Nephron (organoid): Measurements from ENCODE around the gene ABR.

Experiments used
- H3K27ac Mint-ChIP-seq, 3 experiments: 2 replicates each; pipeline ENCODE4 v1.8.0; 2020; ENCODE audit warnings: mixed read lengths in 3 of 3, mild to moderate bottlenecking in 2 of 3, moderate library complexity in 1 of 3
- H3K27me3 Mint-ChIP-seq: 2 replicates; pipeline ENCODE4 v1.8.0; 2021; ENCODE audit warnings: low read depth, mild to moderate bottlenecking, moderate library complexity, mixed read lengths
- H3K36me3 Mint-ChIP-seq: 2 replicates; pipeline ENCODE4 v1.8.0; 2020; ENCODE audit warnings: low read depth, mixed read lengths
- H3K4me1 Mint-ChIP-seq: 2 replicates; pipeline ENCODE4 v1.8.0; 2020; ENCODE audit warnings: mixed read lengths
- H3K4me3 Mint-ChIP-seq, 3 experiments: 2 replicates each; pipeline ENCODE4 v1.8.0; 2020; ENCODE audit warnings: mild to moderate bottlenecking in 3 of 3, mixed read lengths in 3 of 3, moderate library complexity in 2 of 3
- H3K9me3 Mint-ChIP-seq: 2 replicates; pipeline ENCODE4 v1.8.0; 2020; ENCODE audit warnings: mixed read lengths
- TF ChIP-seq, protein P1 (sequence below), 3 experiments: fragments of 200-600 bp; sonication (generic); IDR thresholded peaks; one replicate each; pipeline ENCODE4 v1.5.0; 2021; ENCODE audit warnings: antibody characterized with exemption in 3 of 3; ENCODE audit not compliant: unreplicated experiment in 3 of 3

Gene ABR

GRCh38 chr17:980406-981291 is 199.1 kb downstream of the ABR start:
- peaks cover 32% of the 10 kb centered on the region for H3K4me1 Mint-ChIP-seq
- no peaks in the 10 kb centered on the region for H3K36me3 Mint-ChIP-seq
- no peaks in the 10 kb centered on the region for H3K9me3 Mint-ChIP-seq
- H3K27ac Mint-ChIP-seq: peak overlapping the region; percentile 63 to 80 (median 75)
- H3K27me3 Mint-ChIP-seq: peaks cover 3% of the 10 kb centered on the region
- peak overlapping the region; percentile 89 to 96 (median 94) for H3K4me3 Mint-ChIP-seq
- TF ChIP-seq, protein P1, sequence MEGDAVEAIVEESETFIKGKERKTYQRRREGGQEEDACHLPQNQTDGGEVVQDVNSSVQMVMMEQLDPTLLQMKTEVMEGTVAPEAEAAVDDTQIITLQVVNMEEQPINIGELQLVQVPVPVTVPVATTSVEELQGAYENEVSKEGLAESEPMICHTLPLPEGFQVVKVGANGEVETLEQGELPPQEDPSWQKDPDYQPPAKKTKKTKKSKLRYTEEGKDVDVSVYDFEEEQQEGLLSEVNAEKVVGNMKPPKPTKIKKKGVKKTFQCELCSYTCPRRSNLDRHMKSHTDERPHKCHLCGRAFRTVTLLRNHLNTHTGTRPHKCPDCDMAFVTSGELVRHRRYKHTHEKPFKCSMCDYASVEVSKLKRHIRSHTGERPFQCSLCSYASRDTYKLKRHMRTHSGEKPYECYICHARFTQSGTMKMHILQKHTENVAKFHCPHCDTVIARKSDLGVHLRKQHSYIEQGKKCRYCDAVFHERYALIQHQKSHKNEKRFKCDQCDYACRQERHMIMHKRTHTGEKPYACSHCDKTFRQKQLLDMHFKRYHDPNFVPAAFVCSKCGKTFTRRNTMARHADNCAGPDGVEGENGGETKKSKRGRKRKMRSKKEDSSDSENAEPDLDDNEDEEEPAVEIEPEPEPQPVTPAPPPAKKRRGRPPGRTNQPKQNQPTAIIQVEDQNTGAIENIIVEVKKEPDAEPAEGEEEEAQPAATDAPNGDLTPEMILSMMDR (IDR thresholded peaks at IDR 0.05; ENCODE audit: unreplicated experiment in 3 of 3): peak; percentile 70 to 73 (median 71)

DNA sequence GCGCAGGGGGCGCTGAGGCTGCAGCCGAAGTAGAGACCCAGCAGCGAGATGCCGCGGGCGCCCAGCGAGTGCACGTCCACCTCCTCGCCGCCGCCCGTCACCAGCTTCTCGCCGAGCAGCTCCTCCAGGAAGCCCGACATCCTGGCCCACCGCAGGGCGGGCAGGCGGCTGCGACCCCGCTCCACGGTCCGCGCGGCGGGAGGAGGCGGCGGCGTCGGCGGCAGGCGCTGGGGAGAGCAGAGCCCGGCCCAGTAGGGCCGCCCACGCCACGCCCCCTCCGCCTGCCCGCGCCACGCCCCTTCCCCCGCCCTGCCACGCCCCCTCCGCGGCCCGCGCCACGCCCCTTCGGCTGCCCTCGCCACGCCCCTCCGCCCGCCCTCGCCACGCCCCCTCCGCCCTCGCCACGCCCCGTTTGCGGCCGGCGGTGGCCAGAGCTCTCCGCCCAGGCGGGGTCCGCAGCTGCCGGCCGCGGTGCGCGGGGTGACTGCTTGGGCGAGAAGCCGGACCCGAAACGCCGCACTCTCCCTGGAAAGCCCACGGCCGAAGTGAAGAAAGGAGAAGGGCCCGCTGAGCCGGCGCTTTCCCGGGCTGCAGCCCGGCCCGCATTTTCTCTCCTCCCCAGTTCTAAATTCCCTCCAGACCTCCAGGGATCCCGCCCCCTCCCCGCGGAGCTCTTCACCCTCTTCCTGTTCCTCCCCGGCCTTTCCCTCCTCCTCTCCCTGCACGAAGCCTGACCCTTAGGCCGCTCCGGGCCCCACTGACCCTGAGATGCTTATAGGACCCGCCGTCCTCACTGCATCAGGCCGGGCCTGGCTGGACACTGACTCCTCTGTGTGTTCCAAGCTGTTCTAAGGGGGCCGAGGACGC is 200.0 kb downstream of the ABR start, which contains the start of gene NXN:
TSS of gene NXN (minus strand) at position 238 of the 867 bp plus-strand sequence.
- H3K4me3 Mint-ChIP-seq: peak within 1 kb of the TSS; percentile 89 to 96 (median 94)
- H3K36me3 Mint-ChIP-seq: no peaks in the 10 kb centered on the region
- peaks cover 39% of the 10 kb centered on the region for H3K4me1 Mint-ChIP-seq
- TF ChIP-seq, protein P1 (IDR thresholded peaks at IDR 0.05; ENCODE audit: unreplicated experiment in 3 of 3): peak in 1 of 3 experiments; percentile 20
- H3K27me3 Mint-ChIP-seq: no peaks in the 10 kb centered on the region
- no peaks in the 10 kb centered on the region for H3K9me3 Mint-ChIP-seq
- H3K27ac Mint-ChIP-seq: peak within 1 kb of the TSS; percentile 63 to 80 (median 75)

GRCh38 chr17:979212-979538 is 200.6 kb downstream of the ABR start:
- Mint-ChIP-seq H3K36me3 (no peaks in the 10 kb centered on the region), H3K9me3 (no peaks in the 10 kb centered on the region), H3K27me3 (no peaks in the 10 kb centered on the region), H3K27ac (no peak overlapping the region), H3K4me3 (peak overlapping the region in 2 of 3 experiments; percentile 30 to 61), H3K4me1 (peaks cover 44% of the 10 kb centered on the region)
- TF ChIP-seq, protein P1 (IDR thresholded peaks at IDR 0.05; ENCODE audit: unreplicated experiment in 3 of 3): no peak

- TF ChIP-seq, protein P1 (IDR thresholded peaks at IDR 0.05; ENCODE audit: unreplicated experiment in 3 of 3): no peak
- Mint-ChIP-seq H3K4me3 (peak overlapping the region; percentile 85 to 100 (median 96)), H3K4me1 (peaks cover 45% of the 10 kb centered on the region), H3K36me3 (peaks cover 2% of the 10 kb centered on the region), H3K27me3 (no peaks in the 10 kb centered on the region), H3K27ac (peak overlapping the region; percentile 76 to 95 (median 79)), H3K9me3 (no peaks in the 10 kb centered on the region)
These were observed 201.4 kb downstream of the ABR start for GRCh38 chr17:978103-979093.

GRCh38 chr17:977166-977565 is 202.6 kb downstream of the ABR start:
- H3K27me3 Mint-ChIP-seq: no peaks in the 10 kb centered on the region
- H3K27ac Mint-ChIP-seq: peak overlapping the region in 2 of 3 experiments; percentile 76 to 95

More at GRCh38 chr17:977166-977565, 202.6 kb downstream of the ABR start:
- H3K4me3 Mint-ChIP-seq: peak overlapping the region; percentile 85 to 100 (median 96)
- peaks cover 50% of the 10 kb centered on the region for H3K4me1 Mint-ChIP-seq
- H3K36me3 Mint-ChIP-seq: peaks cover 6% of the 10 kb centered on the region
- TF ChIP-seq, protein P1 (IDR thresholded peaks at IDR 0.05; ENCODE audit: unreplicated experiment in 3 of 3): no peak
- H3K9me3 Mint-ChIP-seq: no peaks in the 10 kb centered on the region
